ENCODE data around the gene TNRC6A. TPM values are rescaled to one million over a fixed set of nuclear protein-coding genes. Genes with fewer than 3 reads are reported as not detected.

Gene TNRC6A
- total RNA-seq, 1 donor = 61.5 TPM

- H3K4me1 ChIP-seq (ENCODE audit: insufficient read depth, low read length) = no peaks in the 10 kb centered on the region
- H3K4me3 ChIP-seq (ENCODE audit: low read length) = no peak overlapping the region
- H3K9me3 ChIP-seq (ENCODE audit: low read depth, low read length) = no peaks in the 10 kb centered on the region
- no peaks in the 10 kb centered on the region for H3K27me3 ChIP-seq (ENCODE audit: insufficient read depth, low read length)
Observed at GRCh38 chr16:24761526-24761925, 32.1 kb downstream of the TNRC6A start.

GRCh38 chr16:24764916-24765315 is 35.5 kb downstream of the TNRC6A start:
- H3K27me3 ChIP-seq (ENCODE audit: insufficient read depth, low read length) = no peaks in the 10 kb centered on the region
- H3K9me3 ChIP-seq (ENCODE audit: low read depth, low read length) = no peaks in the 10 kb centered on the region
- no peaks in the 10 kb centered on the region for H3K4me1 ChIP-seq (ENCODE audit: insufficient read depth, low read length)

GRCh38 chr16:24766057-24766456 is 36.6 kb downstream of the TNRC6A start:
- Histone ChIP-seq H3K9me3 (ENCODE audit: low read depth, low read length) (no peaks in the 10 kb centered on the region), H3K27me3 (ENCODE audit: insufficient read depth, low read length) (no peaks in the 10 kb centered on the region), H3K4me1 (ENCODE audit: insufficient read depth, low read length) (no peaks in the 10 kb centered on the region), H3K4me3 (ENCODE audit: low read length) (no peak overlapping the region)

More at GRCh38 chr16:24764916-24765315, 35.5 kb downstream of the TNRC6A start:
- no peak overlapping the region for H3K4me3 ChIP-seq (ENCODE audit: low read length)

- no peak overlapping the region for H3K4me3 ChIP-seq (ENCODE audit: low read length)
- no peaks in the 10 kb centered on the region for H3K9me3 ChIP-seq (ENCODE audit: low read depth, low read length)
- H3K27me3 ChIP-seq (ENCODE audit: insufficient read depth, low read length) = no peaks in the 10 kb centered on the region
- no peaks in the 10 kb centered on the region for H3K4me1 ChIP-seq (ENCODE audit: insufficient read depth, low read length)
Observed at GRCh38 chr16:24769806-24770205, 40.4 kb downstream of the TNRC6A start.

- no peak overlapping the region for H3K4me3 ChIP-seq (ENCODE audit: low read length)
- no peaks in the 10 kb centered on the region for H3K4me1 ChIP-seq (ENCODE audit: insufficient read depth, low read length)
- no peaks in the 10 kb centered on the region for H3K9me3 ChIP-seq (ENCODE audit: low read depth, low read length)
- no peaks in the 10 kb centered on the region for H3K27me3 ChIP-seq (ENCODE audit: insufficient read depth, low read length)
Observed at GRCh38 chr16:24771132-24771778, 41.8 kb downstream of the TNRC6A start.

- Histone ChIP-seq H3K9me3 (ENCODE audit: low read depth, low read length) (no peaks in the 10 kb centered on the region), H3K4me3 (ENCODE audit: low read length) (no peak overlapping the region), H3K4me1 (ENCODE audit: insufficient read depth, low read length) (no peaks in the 10 kb centered on the region), H3K27me3 (ENCODE audit: insufficient read depth, low read length) (no peaks in the 10 kb centered on the region)
Observed at GRCh38 chr16:24771779-24772157, 42.3 kb downstream of the TNRC6A start.

- no peaks in the 10 kb centered on the region for H3K9me3 ChIP-seq (ENCODE audit: low read depth, low read length)
- H3K27me3 ChIP-seq (ENCODE audit: insufficient read depth, low read length) = no peaks in the 10 kb centered on the region
- H3K4me3 ChIP-seq (ENCODE audit: low read length) = no peak overlapping the region
- H3K4me1 ChIP-seq (ENCODE audit: insufficient read depth, low read length) = no peaks in the 10 kb centered on the region
Observed at GRCh38 chr16:24773771-24774427, 44.4 kb downstream of the TNRC6A start.

GRCh38 chr16:24774510-24774909 is 45.1 kb downstream of the TNRC6A start:
- Histone ChIP-seq H3K27me3 (ENCODE audit: insufficient read depth, low read length) (no peaks in the 10 kb centered on the region), H3K9me3 (ENCODE audit: low read depth, low read length) (no peaks in the 10 kb centered on the region), H3K4me3 (ENCODE audit: low read length) (no peak overlapping the region), H3K4me1 (ENCODE audit: insufficient read depth, low read length) (no peaks in the 10 kb centered on the region)

GRCh38 chr16:24775455-24775854 is 46.0 kb downstream of the TNRC6A start:
- H3K9me3 ChIP-seq (ENCODE audit: low read depth, low read length) = no peaks in the 10 kb centered on the region
- no peak overlapping the region for H3K4me3 ChIP-seq (ENCODE audit: low read length)
- H3K4me1 ChIP-seq (ENCODE audit: insufficient read depth, low read length) = no peaks in the 10 kb centered on the region
- no peaks in the 10 kb centered on the region for H3K27me3 ChIP-seq (ENCODE audit: insufficient read depth, low read length)

- Histone ChIP-seq H3K4me3 (ENCODE audit: low read length) (no peak overlapping the region), H3K27me3 (ENCODE audit: insufficient read depth, low read length) (no peaks in the 10 kb centered on the region), H3K4me1 (ENCODE audit: insufficient read depth, low read length) (no peaks in the 10 kb centered on the region), H3K9me3 (ENCODE audit: low read depth, low read length) (no peaks in the 10 kb centered on the region)
Observed at GRCh38 chr16:24776501-24777220, 47.2 kb downstream of the TNRC6A start.

- no peaks in the 10 kb centered on the region for H3K9me3 ChIP-seq (ENCODE audit: low read depth, low read length)
- no peaks in the 10 kb centered on the region for H3K4me1 ChIP-seq (ENCODE audit: insufficient read depth, low read length)
- H3K27me3 ChIP-seq (ENCODE audit: insufficient read depth, low read length) = no peaks in the 10 kb centered on the region
- no peak overlapping the region for H3K4me3 ChIP-seq (ENCODE audit: low read length)
Observed at GRCh38 chr16:24778671-24779070, 49.2 kb downstream of the TNRC6A start.

GRCh38 chr16:24781256-24781655 is 51.8 kb downstream of the TNRC6A start:
- Histone ChIP-seq H3K4me1 (ENCODE audit: insufficient read depth, low read length) (no peaks in the 10 kb centered on the region), H3K9me3 (ENCODE audit: low read depth, low read length) (no peaks in the 10 kb centered on the region), H3K27me3 (ENCODE audit: insufficient read depth, low read length) (no peaks in the 10 kb centered on the region), H3K4me3 (ENCODE audit: low read length) (no peak overlapping the region)

GRCh38 chr16:24784121-24784520 is 54.7 kb downstream of the TNRC6A start:
- no peaks in the 10 kb centered on the region for H3K9me3 ChIP-seq (ENCODE audit: low read depth, low read length)
- H3K27me3 ChIP-seq (ENCODE audit: insufficient read depth, low read length) = no peaks in the 10 kb centered on the region
- H3K4me3 ChIP-seq (ENCODE audit: low read length) = no peak overlapping the region
- H3K4me1 ChIP-seq (ENCODE audit: insufficient read depth, low read length) = no peaks in the 10 kb centered on the region

- no peaks in the 10 kb centered on the region for H3K9me3 ChIP-seq (ENCODE audit: low read depth, low read length)
- no peaks in the 10 kb centered on the region for H3K4me1 ChIP-seq (ENCODE audit: insufficient read depth, low read length)
- H3K27me3 ChIP-seq (ENCODE audit: insufficient read depth, low read length) = no peaks in the 10 kb centered on the region
- H3K4me3 ChIP-seq (ENCODE audit: low read length) = no peak overlapping the region
Observed at GRCh38 chr16:24789881-24790280, 60.4 kb downstream of the TNRC6A start.

GRCh38 chr16:24800586-24800985 is 71.1 kb downstream of the TNRC6A start:
- no peak overlapping the region for H3K4me3 ChIP-seq (ENCODE audit: low read length)

More at GRCh38 chr16:24800586-24800985, 71.1 kb downstream of the TNRC6A start:
- H3K4me1 ChIP-seq (ENCODE audit: insufficient read depth, low read length) = no peaks in the 10 kb centered on the region
- H3K9me3 ChIP-seq (ENCODE audit: low read depth, low read length) = no peaks in the 10 kb centered on the region
- no peaks in the 10 kb centered on the region for H3K27me3 ChIP-seq (ENCODE audit: insufficient read depth, low read length)
